HUDEP-2 (cell line): ENCODE results near the gene APAF1.
A peak's percentile ranks its signal among the peaks of the same experiment; 100 is the strongest.
"Not testable (repeated sequence)": the region's sequence is repeated elsewhere in the genome, so short reads cannot be mapped to it uniquely, and the experiment has no call there.

ENCODE experiments used
- DNase-seq, 76 experiments: peaks; one replicate each; lab custom pipeline; 2025; ENCODE audit not compliant: unreplicated experiment in 76 of 76; lab: John Stamatoyannopoulos, UW

APAF1 gene

DNA sequence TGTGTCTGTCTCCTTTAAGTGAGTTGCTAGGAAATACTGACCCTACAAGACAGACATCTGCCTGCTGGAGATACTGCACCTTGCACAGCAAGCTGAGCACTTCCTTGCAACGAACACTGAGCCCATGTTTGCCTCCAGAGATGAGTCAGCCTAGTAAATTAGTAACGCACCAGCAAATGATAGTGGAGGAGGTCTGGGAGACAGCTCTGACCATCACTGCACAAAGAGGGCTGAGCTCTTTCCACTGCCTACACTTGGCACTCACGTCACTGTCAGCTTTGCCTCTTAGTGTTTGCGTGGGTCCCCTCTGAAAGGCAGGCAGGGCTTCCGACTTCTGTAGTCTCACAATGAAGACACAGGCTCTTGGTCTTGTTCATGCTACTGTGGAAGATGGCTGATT, 109.0 kb downstream of the APAF1 start:
- DNase-seq, result peak in 1 of 76 experiments; percentile 7

DNA sequence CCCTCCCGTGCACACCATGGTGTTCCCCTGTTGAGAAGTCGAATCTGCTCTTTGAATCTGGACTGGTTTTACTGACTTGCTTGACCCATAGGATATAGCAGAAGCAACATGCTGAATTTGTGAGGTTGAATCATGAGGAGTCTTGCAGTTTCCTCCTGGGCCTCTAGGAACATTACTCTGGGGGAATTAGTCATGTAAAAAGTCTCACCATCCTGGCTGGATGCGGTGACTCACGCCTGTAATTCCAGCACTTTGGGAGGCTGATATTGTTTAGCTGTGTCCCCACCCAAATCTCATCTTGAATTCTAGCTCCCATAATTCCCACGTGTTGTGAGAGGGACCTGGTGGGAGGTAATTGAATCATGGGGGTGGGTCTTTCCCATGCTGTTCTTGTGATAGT, 110.8 kb downstream of the APAF1 start:
- not testable (repeated sequence) for DNase-seq

DNA sequence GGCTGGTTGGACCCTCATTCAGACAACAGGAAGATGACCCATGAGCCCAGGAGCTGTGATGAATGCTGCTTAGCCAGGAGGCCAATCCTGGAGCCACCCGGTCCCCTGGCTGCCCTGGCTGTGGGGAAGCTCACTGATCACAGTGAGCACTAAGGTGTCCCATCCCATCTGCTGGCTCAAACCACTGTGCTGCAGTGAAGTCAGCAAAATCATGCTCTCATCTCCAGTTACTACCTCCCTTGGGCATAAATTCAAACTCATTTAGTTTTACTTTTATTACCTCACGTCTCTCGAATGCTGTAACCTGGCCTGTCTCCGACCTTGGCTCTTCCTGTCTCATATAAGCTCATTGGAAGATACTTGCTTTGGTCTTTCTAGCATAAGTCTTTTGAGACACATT, 112.4 kb downstream of the APAF1 start:
- DNase-seq, result no peak

DNA sequence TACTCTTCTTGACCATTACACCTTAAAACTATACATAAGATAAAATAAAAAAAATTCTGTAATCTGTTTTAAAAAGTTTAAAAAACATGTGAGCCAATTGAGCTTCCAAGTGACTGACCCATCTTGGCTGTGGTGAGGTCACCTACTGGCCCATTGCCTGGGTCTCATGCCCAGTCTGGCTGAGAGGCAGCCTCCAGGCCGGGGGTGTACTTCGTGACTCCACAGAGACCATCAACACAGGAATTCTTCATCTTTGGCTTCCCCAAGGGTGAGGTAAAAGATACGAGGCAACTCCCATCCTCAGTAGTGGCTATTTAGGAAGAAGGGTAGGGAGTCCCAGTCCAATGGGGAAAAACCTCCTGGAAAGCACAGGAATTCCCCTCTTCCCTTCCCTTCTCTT, 113.2 kb downstream of the APAF1 start:
- DNase-seq, result no peak

DNA sequence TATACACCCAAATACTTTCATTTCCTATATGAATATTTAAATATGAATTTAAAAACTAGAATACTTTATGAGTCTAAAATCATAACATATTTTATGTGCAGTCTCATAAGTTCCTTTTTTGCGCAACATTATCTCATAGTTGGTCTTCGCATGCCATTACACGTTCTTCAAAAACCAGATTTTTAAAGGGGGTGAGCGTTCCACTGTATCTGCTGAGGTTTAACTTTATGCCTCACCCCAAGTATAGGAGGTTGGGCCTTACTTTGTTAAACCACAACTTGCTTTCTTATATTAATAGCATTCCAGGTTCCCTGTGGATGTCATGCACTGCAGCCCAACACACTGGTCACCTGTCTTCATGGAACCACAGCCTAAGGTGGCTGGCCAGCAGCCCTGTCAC, 118.6 kb downstream of the APAF1 start:
- DNase-seq, result no peak

DNA sequence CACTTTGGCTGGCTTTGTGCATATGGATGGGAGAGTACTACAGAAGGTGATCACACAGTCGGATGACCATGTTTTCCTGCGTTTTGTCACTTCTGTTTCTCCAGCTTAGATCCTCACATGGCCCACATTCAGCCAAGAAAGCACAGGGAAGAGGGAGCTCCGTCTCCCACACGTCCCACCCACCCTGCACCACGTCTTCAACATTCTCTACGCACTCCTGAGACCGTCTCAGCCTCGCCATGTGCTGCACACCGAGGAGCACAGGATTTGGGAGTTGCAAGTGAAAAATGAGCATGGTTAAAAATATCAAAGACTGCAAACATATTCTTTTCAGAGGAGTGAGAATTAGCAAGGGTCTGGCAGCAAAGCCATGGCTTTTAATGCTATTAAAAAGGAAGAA, 122.2 kb downstream of the APAF1 start:
- DNase-seq, result no peak

DNA sequence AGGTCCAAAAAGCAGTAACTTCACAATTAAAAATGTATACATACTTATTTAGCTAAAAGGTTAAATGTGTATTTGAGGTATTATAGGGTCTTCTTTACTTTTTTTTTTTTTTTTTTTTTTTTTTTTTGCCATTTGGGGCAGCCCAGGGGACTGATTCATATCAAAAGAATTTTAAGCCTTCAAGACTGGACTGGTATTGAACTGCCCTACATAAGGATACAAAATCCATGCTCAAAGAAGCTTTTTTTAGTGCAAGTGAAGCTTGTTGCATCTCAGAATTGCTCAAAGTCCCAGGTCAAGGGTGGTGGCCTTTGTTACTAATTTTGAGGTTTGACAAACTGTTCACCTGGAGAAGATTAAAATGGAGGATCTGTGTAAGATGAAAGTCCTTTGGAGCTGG, 124.0 kb downstream of the APAF1 start:
- DNase-seq, result no peak

DNA sequence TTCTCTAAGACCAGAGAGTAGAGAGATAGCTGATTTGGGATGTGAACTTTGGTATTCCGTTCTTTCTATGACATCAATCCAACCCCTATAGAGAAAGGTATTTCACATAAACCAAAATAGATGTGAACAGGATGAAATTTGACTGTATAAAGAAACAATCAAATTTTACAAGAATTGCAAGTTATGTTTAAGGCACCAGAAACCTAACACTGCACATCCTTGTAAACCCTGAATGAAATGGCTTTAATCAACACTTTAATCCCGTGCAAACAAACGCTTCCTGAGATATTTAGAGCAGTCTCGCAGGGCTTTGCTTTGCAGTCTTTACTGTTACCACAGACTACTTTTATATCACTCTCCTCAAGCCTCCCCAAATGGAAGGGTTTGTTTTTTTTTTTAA, 125.1 kb downstream of the APAF1 start:
- DNase-seq, result no peak

DNA sequence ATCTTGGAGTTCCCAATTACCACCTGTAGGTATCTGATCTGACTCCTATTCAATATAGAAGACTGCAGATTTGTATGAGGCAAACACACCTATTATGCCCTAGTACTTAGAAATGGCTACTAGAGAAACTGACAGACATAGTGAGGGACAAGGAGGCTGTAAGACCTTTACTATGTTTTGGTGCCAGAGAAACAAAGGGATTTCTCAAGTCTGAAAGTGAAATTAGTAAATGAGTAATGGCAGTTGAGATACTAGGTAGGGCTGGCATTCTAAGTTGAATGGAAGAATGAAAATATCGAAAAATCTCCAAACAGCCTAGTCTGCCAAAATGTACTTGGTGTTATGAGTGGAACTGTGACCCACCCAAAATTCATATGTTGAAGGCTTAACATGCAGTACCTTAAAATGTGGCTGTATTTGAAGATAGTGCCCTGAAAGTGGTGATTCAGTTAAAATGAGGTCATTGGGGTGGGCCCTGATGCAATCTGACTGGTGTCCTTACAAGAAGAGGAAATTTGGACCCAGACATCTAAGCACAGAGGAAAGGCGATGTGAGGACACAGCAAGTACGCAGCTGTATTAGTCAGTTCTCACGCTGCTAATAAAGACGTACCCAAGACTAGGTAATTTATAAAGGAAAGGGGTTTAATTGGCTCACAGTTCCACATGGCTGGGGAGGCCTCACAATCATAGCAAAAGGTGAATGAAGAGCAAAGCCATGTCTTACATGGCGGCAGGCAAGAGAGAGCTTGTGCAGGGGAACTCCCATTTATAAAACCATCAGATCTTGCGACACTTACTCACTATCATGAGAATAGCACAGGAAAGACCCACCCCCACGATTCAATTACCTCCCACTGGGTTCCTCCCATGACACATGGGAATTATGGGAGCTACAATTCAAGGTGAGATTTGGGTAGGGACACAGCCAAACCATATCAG, 127.0 kb downstream of the APAF1 start:
- peak in 2 of 76 experiments; percentile 6 to 10 for DNase-seq

DNA sequence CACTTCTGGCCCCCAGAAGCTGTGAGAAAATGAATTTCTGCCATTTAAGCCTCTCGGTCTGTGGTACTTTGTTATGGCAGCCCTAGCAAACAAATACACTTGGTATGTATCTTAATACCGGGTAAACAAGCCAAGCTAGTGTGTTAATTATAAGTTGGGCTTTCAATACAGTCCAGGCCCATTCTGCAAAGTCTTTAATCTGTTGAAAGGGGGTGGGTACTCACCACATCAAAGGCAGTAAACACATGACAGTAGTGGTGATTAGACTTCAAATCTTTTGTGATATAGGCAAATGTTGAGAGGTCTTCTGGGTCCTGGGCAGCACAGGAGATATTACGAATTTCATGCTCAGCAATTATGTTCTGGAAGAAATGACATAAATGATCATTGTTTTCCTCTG, 127.7 kb downstream of the APAF1 start:
- no peak for DNase-seq

DNA sequence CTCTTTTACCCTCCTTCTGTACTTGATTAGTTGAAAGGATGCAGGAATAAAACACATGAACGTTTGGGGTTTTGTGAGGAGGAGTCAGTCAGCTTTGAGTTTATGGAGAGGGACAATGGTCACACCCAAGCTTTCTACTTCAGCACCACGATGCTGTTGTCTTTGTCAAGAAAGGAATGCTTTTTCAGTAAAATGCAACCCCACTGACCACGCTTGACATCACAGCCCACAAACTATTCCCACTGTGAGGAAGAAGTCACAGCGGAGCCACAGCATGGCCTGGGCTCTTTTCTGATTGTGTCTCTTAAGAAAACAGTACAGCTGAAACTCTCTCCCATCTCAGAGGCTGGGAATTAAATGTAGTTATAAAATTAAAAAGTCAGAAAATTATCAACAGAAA, 135.2 kb downstream of the APAF1 start:
- DNase-seq, result no peak

DNA sequence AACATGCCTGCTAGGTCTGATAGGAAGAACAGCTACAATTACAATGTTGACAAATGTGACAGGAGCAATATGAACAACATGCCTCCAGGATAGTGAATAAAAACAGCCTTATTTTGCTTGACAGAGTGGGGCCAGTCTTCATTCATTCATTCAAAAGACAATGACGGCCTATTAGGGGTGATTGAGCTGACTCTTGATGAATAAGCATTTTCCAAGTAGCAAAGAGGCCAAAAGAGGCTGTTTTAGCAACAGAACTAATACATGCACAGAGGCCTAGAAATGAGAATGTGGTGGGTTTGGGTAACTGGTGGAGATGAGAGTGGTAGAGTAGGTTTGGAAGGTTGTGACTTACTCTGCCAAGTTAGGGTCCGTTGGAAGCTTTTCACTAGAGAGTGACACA, 138.3 kb downstream of the APAF1 start:
- DNase-seq, result no peak
